HepG2 (cell line): ENCODE data around the gene ROM1. TPM values are rescaled to one million over a fixed set of nuclear protein-coding genes. Genes with fewer than 3 reads are reported as not detected.

ENCODE experiments used
- DNMT1 ChIP-seq: sonication (generic); formaldehyde crosslinking; IDR thresholded peaks from 2 replicates; pipeline ENCODE4 v1.5.1; 2020; ENCODE audit warnings: mild to moderate bottlenecking, missing genetic modification reagents
- ERF ChIP-seq: IDR thresholded peaks from 2 replicates; pipeline ENCODE4 v1.6.1; 2018; ENCODE audit warnings: missing biosample characterization, missing genetic modification reagents
- GATAD1 ChIP-seq: IDR thresholded peaks from 2 replicates; pipeline ENCODE4 v1.6.1; 2016; ENCODE audit warnings: missing genetic modification reagents, missing compliant biosample characterization
- HMG20B ChIP-seq: conservative IDR thresholded peaks from 2 replicates; pipeline ENCODE4 v1.6.1; 2016; ENCODE audit warnings: missing genetic modification reagents, missing compliant biosample characterization
- HOXA7 ChIP-seq: sonication (generic); formaldehyde crosslinking; IDR thresholded peaks from 2 replicates; pipeline ENCODE4 v1.8.1; 2022; ENCODE audit warnings: mild to moderate bottlenecking, missing genetic modification reagents, moderate library complexity
- IKZF1 ChIP-seq: fragments of 450-650 bp; IDR thresholded peaks from 2 replicates; pipeline ENCODE4 v1.7.1; 2016
- ISX ChIP-seq: sonication (generic); formaldehyde crosslinking; conservative IDR thresholded peaks from 2 replicates; pipeline ENCODE4 v1.5.0; 2020; ENCODE audit warnings: missing genetic modification reagents
- PITX1 ChIP-seq: sonication (generic); formaldehyde crosslinking; IDR thresholded peaks from 2 replicates; pipeline ENCODE4 v1.5.1; 2020; ENCODE audit warnings: mild to moderate bottlenecking, missing genetic modification reagents
- RARA ChIP-seq: IDR thresholded peaks from 2 replicates; pipeline ENCODE4 v1.6.1; 2016; ENCODE audit warnings: missing genetic modification reagents, missing compliant biosample characterization
- RFXAP ChIP-seq: sonication (generic); formaldehyde crosslinking; IDR thresholded peaks from 2 replicates; pipeline ENCODE4 v1.4.0; 2020; ENCODE audit warnings: missing genetic modification reagents, borderline replicate concordance
- SMYD3 ChIP-seq: sonication (generic); formaldehyde crosslinking; IDR thresholded peaks from 2 replicates; pipeline ENCODE4 v1.8.1; 2023; ENCODE audit warnings: mild to moderate bottlenecking, missing genetic modification reagents
- TARDBP ChIP-seq: sonication (generic); formaldehyde crosslinking; IDR thresholded peaks from 2 replicates; pipeline ENCODE4 v1.8.0; 2022; ENCODE audit warnings: mild to moderate bottlenecking, missing genetic modification reagents
- XRCC5 ChIP-seq: fragments of 200-400 bp; formaldehyde crosslinking; optimal IDR thresholded peaks from 2 replicates; pipeline ENCODE3; 2017; ENCODE audit warnings: mild to moderate bottlenecking, low read length
- ZFAT ChIP-seq: sonication (generic); formaldehyde crosslinking; conservative IDR thresholded peaks from 2 replicates; pipeline ENCODE4 v1.8.1; 2023; ENCODE audit warnings: missing genetic modification reagents, inconsistent platforms
- ZKSCAN8 ChIP-seq: IDR thresholded peaks from 2 replicates; pipeline ENCODE4 v1.6.1; 2016; ENCODE audit warnings: borderline replicate concordance, missing genetic modification reagents, missing compliant biosample characterization
- ZNF12 ChIP-seq: sonication (generic); formaldehyde crosslinking; IDR thresholded peaks from 2 replicates; pipeline ENCODE4 v1.5.0; 2020; ENCODE audit warnings: missing genetic modification reagents
- ZNF225 ChIP-seq: sonication (generic); formaldehyde crosslinking; IDR thresholded peaks from 2 replicates; pipeline ENCODE4 v1.4.0; 2020; ENCODE audit warnings: mild to moderate bottlenecking, missing genetic modification reagents
- ZNF326 ChIP-seq: sonication (generic); formaldehyde crosslinking; IDR thresholded peaks from 2 replicates; pipeline ENCODE4 v1.4.0; 2020; ENCODE audit warnings: missing genetic modification reagents, borderline replicate concordance
- ZNF33A ChIP-seq: sonication (generic); formaldehyde crosslinking; IDR thresholded peaks from 2 replicates; pipeline ENCODE4 v1.5.1; 2020; ENCODE audit warnings: missing genetic modification reagents, mild to moderate bottlenecking, moderate library complexity, borderline replicate concordance
- ZNF354B ChIP-seq: sonication (generic); formaldehyde crosslinking; IDR thresholded peaks from 2 replicates; pipeline ENCODE4 v1.8.0; 2022; ENCODE audit warnings: mild to moderate bottlenecking, missing genetic modification reagents
- ZNF543 ChIP-seq: sonication (generic); formaldehyde crosslinking; IDR thresholded peaks from 2 replicates; pipeline ENCODE4 v1.4.0; 2020; ENCODE audit warnings: mild to moderate bottlenecking, missing genetic modification reagents
- ZNF75D ChIP-seq: sonication (generic); formaldehyde crosslinking; IDR thresholded peaks from 2 replicates; pipeline ENCODE4 v1.8.1; 2023; ENCODE audit warnings: missing genetic modification reagents, mild to moderate bottlenecking, borderline replicate concordance
- polyA plus RNA-seq, 8 experiments: library from polyadenylated mRNA; depleted of rRNA in 3 of 8; stranded (reverse) in 7 of 8; unstranded in 1 of 8; fragments of >200 nt; fragmentation: Illumina TruSeq in 4 of 8; extraction: Trizol in 4 of 8; gene quantifications; 2 replicates each; pipeline versions ENCODE4 v1.2.1 to v1.2.3, GENCODE V29; 2011 to 2016; ENCODE audit warnings: low read depth in 4 of 8, missing spikeins in 1 of 8, mixed read lengths in 1 of 8; ENCODE audit not compliant: insufficient read depth in 1 of 8
- total RNA-seq, 5 experiments: library from RNA; depleted of rRNA; stranded (reverse); fragments of >200 nt; fragmentation: Illumina TruSeq; extraction: Trizol; gene quantifications; 2 replicates each; pipeline ENCODE4 v1.2.3, GENCODE V29; 2016; ENCODE audit warnings: low read depth in 1 of 5
- TF ChIP-seq, protein P1 (sequence below): sonication (generic); formaldehyde crosslinking; IDR thresholded peaks from 2 replicates; pipeline ENCODE4 v1.4.0; 2020; ENCODE audit warnings: missing genetic modification reagents
- TF ChIP-seq, protein P2 (sequence below): sonication (generic); formaldehyde crosslinking; IDR thresholded peaks from 2 replicates; pipeline ENCODE4 v1.8.1; 2023; ENCODE audit warnings: mild to moderate bottlenecking, missing genetic modification reagents, borderline replicate concordance
- TF ChIP-seq, protein P3 (sequence below): sonication (generic); formaldehyde crosslinking; IDR thresholded peaks from 2 replicates; pipeline ENCODE4 v1.4.0; 2020; ENCODE audit warnings: low read depth, mild to moderate bottlenecking, missing genetic modification reagents
- TF ChIP-seq, protein P4 (sequence below): sonication (generic); formaldehyde crosslinking; IDR thresholded peaks from 2 replicates; pipeline ENCODE4 v1.8.1; 2022; ENCODE audit warnings: low read depth, mild to moderate bottlenecking, missing genetic modification reagents

ROM1 gene
- total and polyA plus RNA-seq, 2 of the 13 experiments (the other 11 are each of a cell fraction or from before 2014, with no cell fraction given) = 1.2 to 2.4 TPM

DNA sequence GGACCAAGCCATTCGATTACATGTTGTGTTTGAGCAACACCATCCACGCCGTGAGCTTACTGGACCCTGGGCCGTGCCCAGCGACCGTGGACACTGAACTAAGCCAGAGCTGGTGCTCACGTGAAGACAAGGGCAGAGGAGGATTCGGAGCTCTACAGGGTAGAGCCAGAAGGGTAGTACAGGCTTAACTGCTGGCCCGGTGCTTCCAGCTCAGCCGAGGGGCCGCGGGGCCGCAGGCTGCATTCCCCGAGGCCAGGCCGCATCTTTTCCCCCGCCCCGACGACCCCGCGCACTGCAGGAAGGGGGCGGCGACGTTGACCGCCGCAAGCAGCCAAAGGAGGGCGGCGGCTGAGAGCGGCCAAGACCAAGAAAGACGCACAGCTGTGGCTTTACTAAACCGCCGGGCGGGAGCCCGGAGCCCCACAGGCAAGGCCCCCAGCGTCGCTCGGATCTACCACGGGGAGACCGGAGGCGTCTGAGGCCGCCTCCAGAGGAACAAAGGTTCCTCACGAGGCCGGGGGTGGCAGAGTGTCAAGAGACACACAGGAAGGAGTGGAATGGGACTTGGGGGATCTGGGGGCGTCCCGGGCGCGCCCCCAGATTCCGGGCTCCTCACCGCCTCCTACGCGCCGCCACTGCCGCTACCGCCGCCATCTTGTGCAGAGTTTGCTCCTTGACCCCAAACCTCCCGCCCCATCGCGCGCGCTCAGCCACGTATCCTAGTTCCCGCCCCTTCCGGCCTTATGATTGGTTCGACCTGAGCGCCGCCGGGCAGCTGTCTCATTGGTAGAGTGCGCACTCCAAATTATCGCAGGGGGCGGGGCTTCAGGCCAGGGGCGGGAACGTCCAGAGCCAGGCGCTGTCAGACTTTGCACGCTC, 33.1 kb downstream of the ROM1 start, which contains the start of gene GANAB (continued):
- TF ChIP-seq, protein P1, sequence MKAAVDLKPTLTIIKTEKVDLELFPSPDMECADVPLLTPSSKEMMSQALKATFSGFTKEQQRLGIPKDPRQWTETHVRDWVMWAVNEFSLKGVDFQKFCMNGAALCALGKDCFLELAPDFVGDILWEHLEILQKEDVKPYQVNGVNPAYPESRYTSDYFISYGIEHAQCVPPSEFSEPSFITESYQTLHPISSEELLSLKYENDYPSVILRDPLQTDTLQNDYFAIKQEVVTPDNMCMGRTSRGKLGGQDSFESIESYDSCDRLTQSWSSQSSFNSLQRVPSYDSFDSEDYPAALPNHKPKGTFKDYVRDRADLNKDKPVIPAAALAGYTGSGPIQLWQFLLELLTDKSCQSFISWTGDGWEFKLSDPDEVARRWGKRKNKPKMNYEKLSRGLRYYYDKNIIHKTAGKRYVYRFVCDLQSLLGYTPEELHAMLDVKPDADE (CRISPR knock-in tag) = 0 out of 2 replicates have a peak, but pooled peaks have one; percentile 66
- no peak for TF ChIP-seq IKZF1
- no peak for TF ChIP-seq SMYD3 (CRISPR knock-in tag)
- TF ChIP-seq, protein P2, sequence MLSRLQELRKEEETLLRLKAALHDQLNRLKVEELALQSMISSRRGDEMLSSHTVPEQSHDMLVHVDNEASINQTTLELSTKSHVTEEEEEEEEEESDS = 0 out of 2 replicates have a peak, but pooled peaks have one; percentile 35
- TF ChIP-seq ZFAT = no peak
- TF ChIP-seq ISX = no peak
- TF ChIP-seq ZNF33A (CRISPR knock-in tag) = 0 out of 2 replicates have a peak, but pooled peaks have one; percentile 16
- TF ChIP-seq GATAD1 (CRISPR knock-in tag) = peak; percentile 79
- TF ChIP-seq RARA = peak; percentile 45; the same call in 1 of the 2 replicates
- TF ChIP-seq ERF (CRISPR knock-in tag) = peak; percentile 80
- TF ChIP-seq PITX1 = 0 out of 2 replicates have a peak, but pooled peaks have one; percentile 48
- TF ChIP-seq ZNF326 (CRISPR knock-in tag) = no peak
- TF ChIP-seq ZNF75D = no peak
- peak; percentile 46; the same call in 1 of the 2 replicates for TF ChIP-seq RFXAP (CRISPR knock-in tag)
- no peak for TF ChIP-seq DNMT1
- TF ChIP-seq ZNF354B (CRISPR knock-in tag) = no peak
- peak; percentile 71 for TF ChIP-seq TARDBP (CRISPR knock-in tag)
- peak; percentile 31 for TF ChIP-seq XRCC5
- TF ChIP-seq ZKSCAN8 (CRISPR knock-in tag) = no peak
- TF ChIP-seq ZNF543 (CRISPR knock-in tag) = no peak
- TF ChIP-seq, protein P3, sequence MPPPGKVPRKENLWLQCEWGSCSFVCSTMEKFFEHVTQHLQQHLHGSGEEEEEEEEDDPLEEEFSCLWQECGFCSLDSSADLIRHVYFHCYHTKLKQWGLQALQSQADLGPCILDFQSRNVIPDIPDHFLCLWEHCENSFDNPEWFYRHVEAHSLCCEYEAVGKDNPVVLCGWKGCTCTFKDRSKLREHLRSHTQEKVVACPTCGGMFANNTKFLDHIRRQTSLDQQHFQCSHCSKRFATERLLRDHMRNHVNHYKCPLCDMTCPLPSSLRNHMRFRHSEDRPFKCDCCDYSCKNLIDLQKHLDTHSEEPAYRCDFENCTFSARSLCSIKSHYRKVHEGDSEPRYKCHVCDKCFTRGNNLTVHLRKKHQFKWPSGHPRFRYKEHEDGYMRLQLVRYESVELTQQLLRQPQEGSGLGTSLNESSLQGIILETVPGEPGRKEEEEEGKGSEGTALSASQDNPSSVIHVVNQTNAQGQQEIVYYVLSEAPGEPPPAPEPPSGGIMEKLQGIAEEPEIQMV (CRISPR knock-in tag) = 0 out of 2 replicates have a peak, but pooled peaks have one; percentile 22
- no peak for TF ChIP-seq ZNF12
- TF ChIP-seq HOXA7 (CRISPR knock-in tag) = no peak
- no peak for TF ChIP-seq HMG20B (CRISPR knock-in tag)
- TF ChIP-seq ZNF225 (CRISPR knock-in tag) = no peak; the same call in 1 of the 2 replicates
- TF ChIP-seq, protein P4, sequence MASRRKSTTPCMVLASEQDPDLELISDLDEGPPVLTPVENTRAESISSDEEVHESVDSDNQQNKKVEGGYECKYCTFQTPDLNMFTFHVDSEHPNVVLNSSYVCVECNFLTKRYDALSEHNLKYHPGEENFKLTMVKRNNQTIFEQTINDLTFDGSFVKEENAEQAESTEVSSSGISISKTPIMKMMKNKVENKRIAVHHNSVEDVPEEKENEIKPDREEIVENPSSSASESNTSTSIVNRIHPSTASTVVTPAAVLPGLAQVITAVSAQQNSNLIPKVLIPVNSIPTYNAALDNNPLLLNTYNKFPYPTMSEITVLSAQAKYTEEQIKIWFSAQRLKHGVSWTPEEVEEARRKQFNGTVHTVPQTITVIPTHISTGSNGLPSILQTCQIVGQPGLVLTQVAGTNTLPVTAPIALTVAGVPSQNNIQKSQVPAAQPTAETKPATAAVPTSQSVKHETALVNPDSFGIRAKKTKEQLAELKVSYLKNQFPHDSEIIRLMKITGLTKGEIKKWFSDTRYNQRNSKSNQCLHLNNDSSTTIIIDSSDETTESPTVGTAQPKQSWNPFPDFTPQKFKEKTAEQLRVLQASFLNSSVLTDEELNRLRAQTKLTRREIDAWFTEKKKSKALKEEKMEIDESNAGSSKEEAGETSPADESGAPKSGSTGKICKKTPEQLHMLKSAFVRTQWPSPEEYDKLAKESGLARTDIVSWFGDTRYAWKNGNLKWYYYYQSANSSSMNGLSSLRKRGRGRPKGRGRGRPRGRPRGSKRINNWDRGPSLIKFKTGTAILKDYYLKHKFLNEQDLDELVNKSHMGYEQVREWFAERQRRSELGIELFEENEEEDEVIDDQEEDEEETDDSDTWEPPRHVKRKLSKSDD (CRISPR knock-in tag) = 0 out of 2 replicates have a peak, but pooled peaks have one; percentile 44
